Embryonic facial prominence (tissue), 1 donor: Measurements from ENCODE around the gene TRIP12.
"Not testable (repeated sequence)": the region's sequence is repeated elsewhere in the genome, so short reads cannot be mapped to it uniquely, and the experiment has no call there.

Experiments used
- DNase-seq: peaks from one replicate; pipeline ENCODE4 v3.0.0-alpha.2; 2016; ENCODE audit errors: extremely low spot score

The TRIP12 gene

GRCh38 chr2:229921892-229922448, at the start of gene TRIP12:
TSS of gene TRIP12 (minus strand) at chr2:229922009. CDS start at chr2:229880079, 41,930 bp downstream.
- peak; percentile 93 for DNase-seq

- DNase-seq = no peak
Measured at GRCh38 chr2:229971298-229971790, 49.5 kb upstream of the TRIP12 start.

GRCh38 chr2:229970406-229970805, 48.6 kb upstream of the TRIP12 start:
- DNase-seq = no peak

GRCh38 chr2:229969921-229970320, 48.1 kb upstream of the TRIP12 start:
- DNase-seq = no peak

GRCh38 chr2:229963596-229963995, 41.8 kb upstream of the TRIP12 start:
- not testable (repeated sequence) for DNase-seq

- no peak for DNase-seq
Measured at GRCh38 chr2:229956491-229956890, 34.7 kb upstream of the TRIP12 start.

GRCh38 chr2:229955663-229956062, 33.9 kb upstream of the TRIP12 start:
- no peak for DNase-seq

- DNase-seq = no peak
Measured at GRCh38 chr2:229952256-229952835, 30.5 kb upstream of the TRIP12 start.

GRCh38 chr2:229947544-229947943, 25.7 kb upstream of the TRIP12 start:
- no peak for DNase-seq

GRCh38 chr2:229945975-229946374, 24.2 kb upstream of the TRIP12 start:
- DNase-seq = no peak

- DNase-seq = no peak
Measured at GRCh38 chr2:229943770-229944449, 22.1 kb upstream of the TRIP12 start.

- DNase-seq = no peak
Measured at GRCh38 chr2:229943171-229943570, 21.4 kb upstream of the TRIP12 start.

- no peak for DNase-seq
Measured at GRCh38 chr2:229942671-229943070, 20.9 kb upstream of the TRIP12 start.

GRCh38 chr2:229937537-229937936, 15.7 kb upstream of the TRIP12 start:
- DNase-seq = no peak

- no peak for DNase-seq
Measured at GRCh38 chr2:229931241-229931640, 9.4 kb upstream of the TRIP12 start.

GRCh38 chr2:229930656-229931055, 8.8 kb upstream of the TRIP12 start:
- DNase-seq = no peak

GRCh38 chr2:229927817-229928321, 6.1 kb upstream of the TRIP12 start:
- no peak for DNase-seq

GRCh38 chr2:229925201-229925600, 3.4 kb upstream of the TRIP12 start:
- no peak for DNase-seq

- DNase-seq = not testable (repeated sequence)
Measured at GRCh38 chr2:229924541-229924940, 2.7 kb upstream of the TRIP12 start.

- peak; percentile 58 for DNase-seq
Measured at GRCh38 chr2:229922449-229923386, 909 bp upstream of the TRIP12 start, which contains the start of gene FBXO36. TSS of gene FBXO36 (plus strand) at chr2:229922503. CDS start at chr2:229922514, 11 bp downstream.

GRCh38 chr2:229921101-229921891, 513 bp downstream of the TRIP12 start:
- DNase-seq = peak; percentile 45
